SK-N-SH (cell line): ENCODE data around the gene ZNF587.
"Not testable (repeated sequence)": the region's sequence is repeated elsewhere in the genome, so short reads cannot be mapped to it uniquely, and the experiment has no call there.

Experiments used
- EP300 ChIP-seq, 2 experiments: IDR thresholded peaks; 2 replicates each; pipeline versions ENCODE4 v1.4.0 to v1.6.1; 2012; ENCODE audit warnings: borderline replicate concordance in 1 of 2, low read depth in 1 of 2, low read length in 1 of 2
- FOXM1 ChIP-seq: IDR thresholded peaks from 2 replicates; pipeline ENCODE4 v1.4.0; 2012; ENCODE audit warnings: low read depth, mild to moderate bottlenecking
- TEAD4 ChIP-seq: IDR thresholded peaks from 2 replicates; pipeline ENCODE4 v1.4.0; 2012; ENCODE audit warnings: mild to moderate bottlenecking, borderline replicate concordance; ENCODE audit not compliant: insufficient read depth
- YY1 ChIP-seq: IDR thresholded peaks from 2 replicates; pipeline ENCODE4 v1.4.0; 2012; ENCODE audit warnings: low read depth, mild to moderate bottlenecking
- TF ChIP-seq, protein P1 (sequence below): fragments of 200-600 bp; sonication (generic); IDR thresholded peaks from 2 replicates; pipeline ENCODE4 v1.6.1; 2017; ENCODE audit warnings: antibody characterized with exemption, mild to moderate bottlenecking, moderate library complexity
- TF ChIP-seq, protein P2 (sequence below): IDR thresholded peaks from 2 replicates; pipeline ENCODE4 v1.4.0; 2012; ENCODE audit warnings: low read depth, borderline replicate concordance
- TF ChIP-seq, protein P3 (sequence below): IDR thresholded peaks from 2 replicates; pipeline ENCODE4 v1.6.1; 2012; ENCODE audit warnings: mild to moderate bottlenecking, low read depth, low read length, moderate library complexity
- TF ChIP-seq, protein P4 (sequence below): IDR thresholded peaks from 2 replicates; pipeline ENCODE4 v1.4.0; 2012; ENCODE audit warnings: low read depth

DNA sequence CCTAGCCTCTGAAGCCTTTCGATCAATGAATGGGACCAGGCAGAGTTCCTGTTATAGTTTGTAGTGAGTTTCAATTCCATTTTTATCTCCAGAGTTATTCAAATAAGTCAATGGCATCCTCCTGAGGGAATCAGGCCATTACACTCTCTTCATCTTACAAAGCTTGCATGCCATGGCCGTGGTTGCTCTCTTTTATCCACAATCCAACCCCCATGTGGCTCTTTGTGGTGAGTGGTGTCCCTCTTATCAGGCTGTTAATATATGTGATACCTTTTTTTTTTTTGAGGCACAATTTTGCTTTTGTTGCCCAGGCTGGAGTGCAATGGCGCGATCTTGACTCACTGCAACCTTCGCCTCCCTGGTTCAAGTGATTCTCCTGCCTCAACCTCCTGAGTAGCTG is 12.7 kb upstream of the ZNF587 start:
- TF ChIP-seq TEAD4; YY1; EP300 (IDR thresholded peaks at IDR 0.05; ENCODE audit: borderline replicate concordance in 1 of 2, low read depth in 1 of 2, low read length in 1 of 2); FOXM1: not testable (repeated sequence)
- TF ChIP-seq, protein P1, sequence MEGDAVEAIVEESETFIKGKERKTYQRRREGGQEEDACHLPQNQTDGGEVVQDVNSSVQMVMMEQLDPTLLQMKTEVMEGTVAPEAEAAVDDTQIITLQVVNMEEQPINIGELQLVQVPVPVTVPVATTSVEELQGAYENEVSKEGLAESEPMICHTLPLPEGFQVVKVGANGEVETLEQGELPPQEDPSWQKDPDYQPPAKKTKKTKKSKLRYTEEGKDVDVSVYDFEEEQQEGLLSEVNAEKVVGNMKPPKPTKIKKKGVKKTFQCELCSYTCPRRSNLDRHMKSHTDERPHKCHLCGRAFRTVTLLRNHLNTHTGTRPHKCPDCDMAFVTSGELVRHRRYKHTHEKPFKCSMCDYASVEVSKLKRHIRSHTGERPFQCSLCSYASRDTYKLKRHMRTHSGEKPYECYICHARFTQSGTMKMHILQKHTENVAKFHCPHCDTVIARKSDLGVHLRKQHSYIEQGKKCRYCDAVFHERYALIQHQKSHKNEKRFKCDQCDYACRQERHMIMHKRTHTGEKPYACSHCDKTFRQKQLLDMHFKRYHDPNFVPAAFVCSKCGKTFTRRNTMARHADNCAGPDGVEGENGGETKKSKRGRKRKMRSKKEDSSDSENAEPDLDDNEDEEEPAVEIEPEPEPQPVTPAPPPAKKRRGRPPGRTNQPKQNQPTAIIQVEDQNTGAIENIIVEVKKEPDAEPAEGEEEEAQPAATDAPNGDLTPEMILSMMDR = not testable (repeated sequence)
- TF ChIP-seq, protein P2, sequence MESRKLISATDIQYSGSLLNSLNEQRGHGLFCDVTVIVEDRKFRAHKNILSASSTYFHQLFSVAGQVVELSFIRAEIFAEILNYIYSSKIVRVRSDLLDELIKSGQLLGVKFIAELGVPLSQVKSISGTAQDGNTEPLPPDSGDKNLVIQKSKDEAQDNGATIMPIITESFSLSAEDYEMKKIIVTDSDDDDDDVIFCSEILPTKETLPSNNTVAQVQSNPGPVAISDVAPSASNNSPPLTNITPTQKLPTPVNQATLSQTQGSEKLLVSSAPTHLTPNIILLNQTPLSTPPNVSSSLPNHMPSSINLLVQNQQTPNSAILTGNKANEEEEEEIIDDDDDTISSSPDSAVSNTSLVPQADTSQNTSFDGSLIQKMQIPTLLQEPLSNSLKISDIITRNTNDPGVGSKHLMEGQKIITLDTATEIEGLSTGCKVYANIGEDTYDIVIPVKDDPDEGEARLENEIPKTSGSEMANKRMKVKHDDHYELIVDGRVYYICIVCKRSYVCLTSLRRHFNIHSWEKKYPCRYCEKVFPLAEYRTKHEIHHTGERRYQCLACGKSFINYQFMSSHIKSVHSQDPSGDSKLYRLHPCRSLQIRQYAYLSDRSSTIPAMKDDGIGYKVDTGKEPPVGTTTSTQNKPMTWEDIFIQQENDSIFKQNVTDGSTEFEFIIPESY = not testable (repeated sequence)
- TF ChIP-seq, protein P3, sequence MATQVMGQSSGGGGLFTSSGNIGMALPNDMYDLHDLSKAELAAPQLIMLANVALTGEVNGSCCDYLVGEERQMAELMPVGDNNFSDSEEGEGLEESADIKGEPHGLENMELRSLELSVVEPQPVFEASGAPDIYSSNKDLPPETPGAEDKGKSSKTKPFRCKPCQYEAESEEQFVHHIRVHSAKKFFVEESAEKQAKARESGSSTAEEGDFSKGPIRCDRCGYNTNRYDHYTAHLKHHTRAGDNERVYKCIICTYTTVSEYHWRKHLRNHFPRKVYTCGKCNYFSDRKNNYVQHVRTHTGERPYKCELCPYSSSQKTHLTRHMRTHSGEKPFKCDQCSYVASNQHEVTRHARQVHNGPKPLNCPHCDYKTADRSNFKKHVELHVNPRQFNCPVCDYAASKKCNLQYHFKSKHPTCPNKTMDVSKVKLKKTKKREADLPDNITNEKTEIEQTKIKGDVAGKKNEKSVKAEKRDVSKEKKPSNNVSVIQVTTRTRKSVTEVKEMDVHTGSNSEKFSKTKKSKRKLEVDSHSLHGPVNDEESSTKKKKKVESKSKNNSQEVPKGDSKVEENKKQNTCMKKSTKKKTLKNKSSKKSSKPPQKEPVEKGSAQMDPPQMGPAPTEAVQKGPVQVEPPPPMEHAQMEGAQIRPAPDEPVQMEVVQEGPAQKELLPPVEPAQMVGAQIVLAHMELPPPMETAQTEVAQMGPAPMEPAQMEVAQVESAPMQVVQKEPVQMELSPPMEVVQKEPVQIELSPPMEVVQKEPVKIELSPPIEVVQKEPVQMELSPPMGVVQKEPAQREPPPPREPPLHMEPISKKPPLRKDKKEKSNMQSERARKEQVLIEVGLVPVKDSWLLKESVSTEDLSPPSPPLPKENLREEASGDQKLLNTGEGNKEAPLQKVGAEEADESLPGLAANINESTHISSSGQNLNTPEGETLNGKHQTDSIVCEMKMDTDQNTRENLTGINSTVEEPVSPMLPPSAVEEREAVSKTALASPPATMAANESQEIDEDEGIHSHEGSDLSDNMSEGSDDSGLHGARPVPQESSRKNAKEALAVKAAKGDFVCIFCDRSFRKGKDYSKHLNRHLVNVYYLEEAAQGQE = not testable (repeated sequence)
- TF ChIP-seq, protein P4, sequence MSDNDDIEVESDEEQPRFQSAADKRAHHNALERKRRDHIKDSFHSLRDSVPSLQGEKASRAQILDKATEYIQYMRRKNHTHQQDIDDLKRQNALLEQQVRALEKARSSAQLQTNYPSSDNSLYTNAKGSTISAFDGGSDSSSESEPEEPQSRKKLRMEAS = not testable (repeated sequence)
